ENCODE data around the gene TMEM92.

DNA sequence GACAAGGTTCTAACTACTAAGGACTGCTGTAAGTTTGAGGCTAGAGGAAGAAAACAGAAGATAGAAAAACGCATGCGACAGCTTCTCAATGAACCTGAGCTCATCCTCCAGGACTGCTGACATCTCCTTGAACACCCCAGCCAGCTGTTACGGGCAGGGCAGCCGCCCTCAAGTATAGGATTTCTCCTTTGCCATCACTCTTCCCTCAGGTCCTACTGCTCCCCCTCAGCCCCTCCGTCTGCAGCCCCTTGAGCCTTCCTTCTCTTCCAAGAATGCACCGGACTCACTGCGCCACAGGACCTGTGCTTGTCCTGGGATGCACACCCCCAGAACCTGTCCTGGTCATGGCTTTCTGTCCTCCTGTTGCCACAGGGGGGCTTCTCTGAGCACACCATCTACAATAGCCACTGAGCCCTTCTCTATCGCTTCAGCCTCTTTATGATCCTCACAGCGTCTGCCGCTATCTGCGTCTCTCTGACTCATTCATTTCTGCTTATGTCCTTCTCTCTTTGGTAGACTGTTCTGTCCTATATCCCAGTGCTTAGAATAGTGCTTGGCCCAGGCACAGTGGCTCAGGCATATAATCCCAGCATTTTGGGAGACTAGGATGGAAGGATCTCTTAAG lies 56.0 kb downstream of the TMEM92 start:
- TF ChIP-seq GATA3 (IDR thresholded peaks at IDR 0.05; ENCODE audit: low read depth, low read length) (no peak), GATA2 (IDR thresholded peaks at IDR 0.05; ENCODE audit: low read depth, low read length) (no peak)

All from SH-SY5Y (cell line).